Measurements from ENCODE around the gene CNEP1R1.

The CNEP1R1 gene

DNA sequence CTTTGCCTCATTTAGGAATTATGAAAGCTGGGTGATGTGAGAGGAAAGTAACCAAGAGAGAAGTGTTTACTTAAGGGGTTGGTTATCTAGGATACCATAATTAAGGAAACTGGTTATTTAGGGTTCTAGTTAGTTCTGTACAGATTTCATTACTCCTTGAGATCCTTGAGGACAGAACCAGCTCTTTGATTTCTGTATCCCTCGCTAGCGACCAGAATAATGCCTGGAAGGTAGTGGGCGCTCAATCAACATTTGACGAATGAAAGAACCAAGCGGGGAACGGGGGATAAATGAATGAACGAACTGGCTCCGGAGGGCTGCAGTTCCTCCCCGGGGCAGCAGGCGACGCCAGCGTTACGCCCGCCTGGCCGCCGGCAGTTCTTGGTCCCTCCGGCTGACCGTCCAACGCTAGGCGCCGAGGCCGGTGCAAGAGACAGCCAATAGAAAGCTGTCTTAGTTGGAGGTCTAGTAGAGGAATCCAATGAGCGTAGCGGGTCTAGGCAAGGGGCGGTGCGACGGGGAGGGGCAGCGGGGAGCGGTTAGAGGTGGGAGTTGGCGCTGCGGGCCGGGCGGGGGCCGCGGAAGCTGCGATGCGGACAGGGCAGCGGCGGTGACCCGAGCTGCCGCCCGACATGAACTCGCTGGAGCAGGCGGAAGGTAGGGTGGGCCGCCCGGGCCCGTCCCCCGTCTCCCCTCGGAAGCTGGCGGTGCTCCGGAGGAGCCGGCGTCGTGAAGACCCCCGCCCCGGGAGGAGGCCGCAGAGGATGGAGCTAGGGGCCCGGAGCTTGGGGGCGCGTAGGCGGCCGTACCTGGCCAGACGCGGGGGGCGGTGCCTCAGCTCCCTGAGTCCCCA, at the start of gene CNEP1R1:
Gene CNEP1R1 (plus strand): TSS at position 542 of the 853 bp plus-strand sequence. CDS start 91 bp downstream, at position 633.
- in situ Hi-C loops (cut with HindIII; ENCODE audit: low pct_unique_long_range_greater_than_20kb, low sequenced_read_pairs) = no loop called here
- DNase-seq (ENCODE audit: low read depth in 1 of 2, low spot score in 1 of 2) = peak; percentile 92 to 96
- TF ChIP-seq JUND (IDR thresholded peaks at IDR 0.05; ENCODE audit: low read depth) = no peak

DNA sequence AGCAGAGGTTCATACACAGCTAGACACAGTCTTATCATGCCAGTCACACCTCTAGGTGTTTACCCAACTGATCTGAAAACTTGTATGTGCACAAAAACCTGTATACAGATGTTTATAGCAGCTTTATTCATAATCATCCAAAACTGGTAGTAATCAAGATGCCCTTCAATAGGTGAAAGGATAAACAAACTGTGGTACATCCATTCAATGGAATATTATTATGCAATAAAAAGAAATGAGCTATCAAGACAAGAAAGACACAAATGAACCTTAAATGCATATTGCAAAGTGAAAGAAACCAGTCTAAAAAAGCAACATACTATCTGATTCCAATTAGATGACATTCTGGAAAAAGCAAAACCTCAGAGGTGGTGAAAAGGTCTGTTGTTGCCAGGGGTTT, 47.6 kb upstream of the CNEP1R1 start:
- in situ Hi-C loops (cut with HindIII; ENCODE audit: low pct_unique_long_range_greater_than_20kb, low sequenced_read_pairs) = no loop called here
- no peak for DNase-seq (ENCODE audit: low read depth in 1 of 2, low spot score in 1 of 2)
- no peak for TF ChIP-seq JUND (IDR thresholded peaks at IDR 0.05; ENCODE audit: low read depth)

DNA sequence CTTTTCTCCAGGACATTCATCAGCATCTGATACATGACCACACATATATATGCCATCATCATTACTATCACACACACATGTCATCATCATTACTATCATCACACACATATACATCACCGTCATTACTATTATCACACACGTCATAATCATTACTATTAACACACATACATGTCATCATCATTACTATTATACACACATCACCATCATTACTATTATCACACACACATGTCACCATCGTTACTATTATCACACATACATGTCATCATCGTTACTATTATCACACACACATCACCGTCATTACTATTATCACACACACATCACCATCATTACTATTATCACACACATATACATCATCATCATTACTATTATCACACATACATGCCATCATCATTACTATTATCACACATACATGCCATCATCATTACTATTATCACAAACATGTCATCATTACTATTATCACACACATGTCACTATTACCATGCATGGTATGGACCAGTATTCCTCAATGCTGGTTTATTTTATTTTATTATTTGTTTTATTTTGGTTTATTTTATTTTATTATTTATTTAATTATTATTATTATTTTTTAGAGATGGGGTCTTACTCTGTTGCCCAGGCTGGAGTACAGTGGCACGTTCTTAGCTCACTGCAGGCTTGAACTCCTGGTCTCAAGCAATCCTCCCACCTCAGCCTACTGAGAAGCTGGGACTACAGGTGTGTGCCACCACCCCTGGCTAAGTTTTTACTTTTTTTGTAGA, 46.3 kb upstream of the CNEP1R1 start:
- in situ Hi-C loops (cut with HindIII; ENCODE audit: low pct_unique_long_range_greater_than_20kb, low sequenced_read_pairs) = no loop called here
- TF ChIP-seq JUND (IDR thresholded peaks at IDR 0.05; ENCODE audit: low read depth) = no peak
- DNase-seq (ENCODE audit: low read depth in 1 of 2, low spot score in 1 of 2) = no peak

DNA sequence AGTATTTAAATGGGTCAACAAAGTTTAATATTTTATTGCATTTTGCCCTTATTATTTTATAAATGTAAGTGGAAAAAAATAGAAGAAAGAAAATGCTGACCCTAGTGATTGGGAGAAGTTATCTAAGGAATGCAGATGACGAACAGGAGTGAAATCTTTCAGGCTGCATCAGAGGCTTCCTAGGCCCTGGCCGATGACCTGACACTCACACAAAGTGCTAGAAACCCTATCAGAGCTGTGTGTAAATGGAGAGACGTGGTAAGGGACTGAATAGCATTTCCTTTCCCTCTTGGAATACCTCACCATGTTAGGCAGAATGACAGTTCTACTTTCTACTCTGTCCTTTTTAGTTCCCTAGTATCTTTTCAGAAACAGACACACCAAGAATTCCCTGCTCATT, 44.9 kb upstream of the CNEP1R1 start:
- in situ Hi-C loops (cut with HindIII; ENCODE audit: low pct_unique_long_range_greater_than_20kb, low sequenced_read_pairs) = no loop called here
- no peak for DNase-seq (ENCODE audit: low read depth in 1 of 2, low spot score in 1 of 2)
- TF ChIP-seq JUND (IDR thresholded peaks at IDR 0.05; ENCODE audit: low read depth) = no peak

DNA sequence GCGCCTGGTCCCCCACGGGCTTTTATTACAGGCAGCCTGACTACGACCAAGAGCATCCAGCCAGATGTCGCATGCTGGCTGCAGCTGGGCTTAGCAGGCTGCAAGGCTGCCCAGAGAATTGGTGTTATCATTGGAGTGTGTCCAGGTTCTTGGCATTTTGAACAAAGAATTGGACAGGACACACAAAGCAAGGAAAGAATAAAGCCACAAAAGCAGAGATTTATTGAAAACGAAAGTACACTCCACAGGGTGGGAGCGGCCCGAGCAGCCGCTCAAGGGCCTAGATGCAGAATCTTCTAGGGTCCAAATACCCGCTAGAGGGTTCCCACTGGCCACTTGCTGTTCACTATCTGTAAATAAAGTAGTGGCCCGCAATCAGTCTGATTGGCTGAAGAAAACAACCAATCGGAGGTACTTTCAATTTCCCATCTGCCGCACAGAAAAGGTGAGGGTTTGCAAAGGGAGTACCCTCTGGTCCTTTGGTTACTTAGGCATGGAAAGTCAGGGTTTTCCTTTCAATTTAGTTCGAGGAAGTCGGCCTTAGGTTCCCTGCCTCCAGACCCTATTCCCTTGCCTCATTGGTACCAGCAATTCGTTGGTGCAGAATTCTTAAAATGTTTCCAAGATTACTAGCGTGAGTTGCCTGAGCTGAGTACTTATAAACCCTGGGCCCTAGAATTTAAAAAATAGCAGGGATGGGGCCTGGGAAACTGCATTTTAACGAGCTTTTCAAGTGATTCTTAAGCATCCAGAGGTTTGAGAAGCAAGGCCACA, 38.5 kb upstream of the CNEP1R1 start:
- in situ Hi-C loops (cut with HindIII; ENCODE audit: low pct_unique_long_range_greater_than_20kb, low sequenced_read_pairs) = no loop called here
- no peak for TF ChIP-seq JUND (IDR thresholded peaks at IDR 0.05; ENCODE audit: low read depth)
- no peak for DNase-seq (ENCODE audit: low read depth in 1 of 2, low spot score in 1 of 2)

- no peak for TF ChIP-seq JUND (IDR thresholded peaks at IDR 0.05; ENCODE audit: low read depth)
- in situ Hi-C loops (cut with HindIII; ENCODE audit: low pct_unique_long_range_greater_than_20kb, low sequenced_read_pairs) = no loop called here
- DNase-seq (ENCODE audit: low read depth in 1 of 2, low spot score in 1 of 2) = no peak
These were observed 37.6 kb upstream of the CNEP1R1 start for GRCh38 chr16:49987381-49987780.

DNA sequence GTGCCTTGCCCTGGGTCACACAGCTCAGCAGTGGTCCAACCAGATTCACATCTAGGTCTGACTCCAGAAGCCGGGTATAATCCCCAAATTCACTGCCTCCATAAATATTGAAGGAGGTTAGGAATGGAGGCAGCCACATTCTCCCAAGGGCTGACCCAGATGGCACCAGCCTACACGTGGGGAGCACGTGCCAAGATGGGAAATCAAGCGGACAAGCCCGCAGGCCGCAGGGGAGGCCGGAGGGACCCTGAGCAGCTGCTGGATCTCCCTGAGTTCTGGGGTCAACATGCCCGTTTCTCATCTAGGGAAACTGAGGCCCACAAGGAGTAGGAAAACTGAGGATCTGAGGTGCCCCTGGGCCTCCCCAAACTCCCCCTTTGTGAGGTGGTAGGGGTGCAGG, 32.2 kb upstream of the CNEP1R1 start:
- no peak for TF ChIP-seq JUND (IDR thresholded peaks at IDR 0.05; ENCODE audit: low read depth)
- in situ Hi-C loops (cut with HindIII; ENCODE audit: low pct_unique_long_range_greater_than_20kb, low sequenced_read_pairs) = no loop called here
- no peak for DNase-seq (ENCODE audit: low read depth in 1 of 2, low spot score in 1 of 2)

- no peak for TF ChIP-seq JUND (IDR thresholded peaks at IDR 0.05; ENCODE audit: low read depth)
- in situ Hi-C loops (cut with HindIII; ENCODE audit: low pct_unique_long_range_greater_than_20kb, low sequenced_read_pairs) = no loop called here
- DNase-seq (ENCODE audit: low read depth in 1 of 2, low spot score in 1 of 2) = no peak
These were observed 31.4 kb upstream of the CNEP1R1 start for GRCh38 chr16:49993579-49993978.

DNA sequence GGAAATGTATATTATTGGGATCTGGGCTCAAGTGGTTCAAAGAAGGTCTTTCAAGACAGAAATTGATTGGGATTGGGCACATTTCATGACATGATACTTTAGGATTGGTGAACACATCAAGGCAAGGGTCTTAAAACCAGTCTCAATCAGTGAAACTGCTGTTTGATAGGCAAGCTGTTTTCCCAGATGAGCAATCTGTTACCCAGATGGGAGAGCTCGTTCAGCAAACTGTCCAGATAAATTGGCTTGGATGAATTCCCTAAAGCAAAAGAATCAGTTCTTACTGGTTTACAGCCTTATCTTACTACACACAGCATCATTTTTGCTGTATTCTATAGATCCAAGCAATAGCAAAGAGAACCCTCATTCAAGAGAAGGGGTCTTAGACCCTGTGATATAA, 31.0 kb upstream of the CNEP1R1 start:
- TF ChIP-seq JUND (IDR thresholded peaks at IDR 0.05; ENCODE audit: low read depth) = no peak
- DNase-seq (ENCODE audit: low read depth in 1 of 2, low spot score in 1 of 2) = no peak
- in situ Hi-C loops (cut with HindIII; ENCODE audit: low pct_unique_long_range_greater_than_20kb, low sequenced_read_pairs) = no loop called here

DNA sequence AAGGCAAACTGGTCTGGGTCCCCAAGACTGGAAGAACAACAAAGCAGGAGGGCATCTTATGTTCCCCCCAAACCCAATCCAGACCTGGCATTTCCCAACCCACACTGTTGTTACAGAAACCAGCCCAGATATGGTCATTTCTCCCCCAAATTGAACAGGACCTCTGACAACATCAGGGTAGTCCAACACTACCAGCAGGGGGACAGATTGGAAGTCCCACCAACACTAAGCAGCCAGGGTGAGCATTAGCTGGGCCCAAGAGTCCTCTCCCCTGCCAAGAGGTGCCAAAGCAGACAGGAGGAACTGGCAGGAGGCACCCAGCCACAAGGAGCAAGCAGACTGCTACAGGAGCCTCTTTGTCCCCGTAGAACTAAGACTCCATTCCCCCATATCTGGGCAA, 29.3 kb upstream of the CNEP1R1 start:
- in situ Hi-C loops (cut with HindIII; ENCODE audit: low pct_unique_long_range_greater_than_20kb, low sequenced_read_pairs) = no loop called here
- DNase-seq (ENCODE audit: low read depth in 1 of 2, low spot score in 1 of 2) = no peak
- TF ChIP-seq JUND (IDR thresholded peaks at IDR 0.05; ENCODE audit: low read depth) = no peak

DNA sequence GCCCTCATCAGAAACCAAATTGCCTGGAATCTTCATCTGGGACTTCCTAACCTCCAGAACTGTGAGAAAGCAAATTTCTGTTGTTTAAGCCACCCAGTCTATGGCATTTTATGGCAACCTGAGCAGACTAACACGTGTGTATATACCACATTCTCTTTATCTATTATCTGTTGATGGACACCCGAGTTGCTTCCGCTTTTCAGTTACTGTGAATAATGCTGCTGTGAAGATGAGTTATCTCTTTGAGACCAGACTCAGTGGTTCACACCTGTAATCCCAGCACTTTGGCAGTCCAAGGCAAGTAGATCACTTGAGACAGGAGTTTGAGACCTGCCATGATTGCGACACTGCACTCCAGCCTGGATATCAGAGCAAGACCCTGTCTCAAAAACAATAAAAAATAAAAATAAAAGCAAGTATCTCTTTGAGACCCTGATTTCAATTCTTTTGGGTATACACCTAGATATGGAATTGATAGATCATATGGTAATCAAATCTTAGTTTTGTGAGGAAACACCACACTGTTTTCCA, 27.2 kb upstream of the CNEP1R1 start:
- no peak for DNase-seq (ENCODE audit: low read depth in 1 of 2, low spot score in 1 of 2)
- no peak for TF ChIP-seq JUND (IDR thresholded peaks at IDR 0.05; ENCODE audit: low read depth)
- in situ Hi-C loops (cut with HindIII; ENCODE audit: low pct_unique_long_range_greater_than_20kb, low sequenced_read_pairs) = no loop called here

DNA sequence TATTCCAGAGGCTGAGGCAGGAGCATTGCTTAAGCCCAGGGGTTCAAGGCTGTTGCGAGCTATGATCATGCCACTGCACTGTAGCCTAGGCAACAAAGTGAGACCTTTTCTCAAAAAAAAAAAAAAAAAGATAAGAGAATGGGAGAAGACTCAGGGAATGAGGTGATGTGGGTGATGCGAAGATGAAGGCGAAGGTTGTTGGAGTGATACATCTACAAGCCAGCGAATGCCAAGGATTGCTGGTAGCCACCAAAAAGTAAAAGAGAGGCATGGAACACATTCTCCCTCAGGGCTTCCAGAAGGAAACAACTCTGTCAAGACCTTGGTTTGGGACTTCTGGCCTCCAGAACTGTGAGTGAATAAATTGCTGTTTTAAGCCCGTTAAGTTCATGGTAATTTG, 26.0 kb upstream of the CNEP1R1 start:
- TF ChIP-seq JUND (IDR thresholded peaks at IDR 0.05; ENCODE audit: low read depth) = no peak
- in situ Hi-C loops (cut with HindIII; ENCODE audit: low pct_unique_long_range_greater_than_20kb, low sequenced_read_pairs) = no loop called here
- DNase-seq (ENCODE audit: low read depth in 1 of 2, low spot score in 1 of 2) = no peak
